ENCODE data around the gene SH3PXD2A.
"Not testable (repeated sequence)": the region's sequence is repeated elsewhere in the genome, so short reads cannot be mapped to it uniquely, and the experiment has no call there.

The SH3PXD2A gene

GRCh38 chr10:103733045-103733419 is 122.3 kb downstream of the SH3PXD2A start:
- no peak for DNase-seq (ENCODE audit: extremely low spot score, insufficient read length, low read depth)
- no peak for FAIRE-seq

GRCh38 chr10:103732339-103733044 is 122.9 kb downstream of the SH3PXD2A start:
- FAIRE-seq (no peak), DNase-seq (ENCODE audit: extremely low spot score, insufficient read length, low read depth) (no peak)

GRCh38 chr10:103731609-103732270 is 123.6 kb downstream of the SH3PXD2A start:
- FAIRE-seq (no peak), DNase-seq (ENCODE audit: extremely low spot score, insufficient read length, low read depth) (no peak)

GRCh38 chr10:103731026-103731425 is 124.3 kb downstream of the SH3PXD2A start:
- DNase-seq (ENCODE audit: extremely low spot score, insufficient read length, low read depth); FAIRE-seq: not testable (repeated sequence)

- FAIRE-seq: no peak
- no peak for DNase-seq (ENCODE audit: extremely low spot score, insufficient read length, low read depth)
These were observed 125.5 kb downstream of the SH3PXD2A start for GRCh38 chr10:103729851-103730250.

GRCh38 chr10:103727991-103728689 is 127.2 kb downstream of the SH3PXD2A start:
- no peak for DNase-seq (ENCODE audit: extremely low spot score, insufficient read length, low read depth)
- no peak for FAIRE-seq

- DNase-seq (ENCODE audit: extremely low spot score, insufficient read length, low read depth): no peak
These were observed 127.8 kb downstream of the SH3PXD2A start for GRCh38 chr10:103727546-103727963.

GRCh38 chr10:103726637-103727036 is 128.7 kb downstream of the SH3PXD2A start:
- FAIRE-seq (no peak), DNase-seq (ENCODE audit: extremely low spot score, insufficient read length, low read depth) (no peak)

More at GRCh38 chr10:103727546-103727963, 127.8 kb downstream of the SH3PXD2A start:
- no peak for FAIRE-seq

- FAIRE-seq: no peak
- DNase-seq (ENCODE audit: extremely low spot score, insufficient read length, low read depth): no peak
These were observed 130.1 kb downstream of the SH3PXD2A start for GRCh38 chr10:103725242-103725641.

GRCh38 chr10:103724771-103725170 is 130.6 kb downstream of the SH3PXD2A start:
- FAIRE-seq: no peak

GRCh38 chr10:103724074-103724473 is 131.3 kb downstream of the SH3PXD2A start:
- FAIRE-seq: no peak

More at GRCh38 chr10:103724771-103725170, 130.6 kb downstream of the SH3PXD2A start:
- no peak for DNase-seq (ENCODE audit: extremely low spot score, insufficient read length, low read depth)

GRCh38 chr10:103723557-103723956 is 131.8 kb downstream of the SH3PXD2A start:
- no peak for DNase-seq (ENCODE audit: extremely low spot score, insufficient read length, low read depth)
- no peak for FAIRE-seq

More at GRCh38 chr10:103724074-103724473, 131.3 kb downstream of the SH3PXD2A start:
- DNase-seq (ENCODE audit: extremely low spot score, insufficient read length, low read depth): no peak

- DNase-seq (ENCODE audit: extremely low spot score, insufficient read length, low read depth): no peak
- no peak for FAIRE-seq
These were observed 132.7 kb downstream of the SH3PXD2A start for GRCh38 chr10:103722632-103723031.

- no peak for FAIRE-seq
These were observed 134.4 kb downstream of the SH3PXD2A start for GRCh38 chr10:103720964-103721335.

GRCh38 chr10:103720328-103720963 is 134.9 kb downstream of the SH3PXD2A start:
- FAIRE-seq: no peak
- DNase-seq (ENCODE audit: extremely low spot score, insufficient read length, low read depth): no peak

More at GRCh38 chr10:103720964-103721335, 134.4 kb downstream of the SH3PXD2A start:
- no peak for DNase-seq (ENCODE audit: extremely low spot score, insufficient read length, low read depth)

GRCh38 chr10:103719036-103719435 is 136.3 kb downstream of the SH3PXD2A start:
- FAIRE-seq: no peak
- no peak for DNase-seq (ENCODE audit: extremely low spot score, insufficient read length, low read depth)

- FAIRE-seq: no peak
These were observed 137.1 kb downstream of the SH3PXD2A start for GRCh38 chr10:103718247-103718620.

GRCh38 chr10:103717341-103718246 is 137.8 kb downstream of the SH3PXD2A start:
- DNase-seq (ENCODE audit: extremely low spot score, insufficient read length, low read depth): no peak
- no peak for FAIRE-seq

More at GRCh38 chr10:103718247-103718620, 137.1 kb downstream of the SH3PXD2A start:
- DNase-seq (ENCODE audit: extremely low spot score, insufficient read length, low read depth): no peak

Data from GM18507 (cell line).